Retinal pigment epithelial cell (primary cell): ENCODE measurements around the gene LMF1.

Experiments used
- DNase-seq: peaks from one replicate; pipeline ENCODE4 v3.0.0-alpha.2; 2010; ENCODE audit warnings: low read depth
- H3K4me3 ChIP-seq: 2 replicates; pipeline ENCODE4 v1.5.1; 2011; ENCODE audit warnings: mild to moderate bottlenecking, low read length, control low read depth, moderate library complexity
- TF ChIP-seq, protein P1 (sequence below): conservative IDR thresholded peaks from 2 replicates; pipeline ENCODE4 v1.5.1; 2011; ENCODE audit warnings: low read depth, low read length, control low read depth, inconsistent platforms

LMF1 gene

GRCh38 chr16:946048-946395 is 24.8 kb downstream of the LMF1 start:
- H3K4me3 ChIP-seq: no peak overlapping the region
- TF ChIP-seq, protein P1, sequence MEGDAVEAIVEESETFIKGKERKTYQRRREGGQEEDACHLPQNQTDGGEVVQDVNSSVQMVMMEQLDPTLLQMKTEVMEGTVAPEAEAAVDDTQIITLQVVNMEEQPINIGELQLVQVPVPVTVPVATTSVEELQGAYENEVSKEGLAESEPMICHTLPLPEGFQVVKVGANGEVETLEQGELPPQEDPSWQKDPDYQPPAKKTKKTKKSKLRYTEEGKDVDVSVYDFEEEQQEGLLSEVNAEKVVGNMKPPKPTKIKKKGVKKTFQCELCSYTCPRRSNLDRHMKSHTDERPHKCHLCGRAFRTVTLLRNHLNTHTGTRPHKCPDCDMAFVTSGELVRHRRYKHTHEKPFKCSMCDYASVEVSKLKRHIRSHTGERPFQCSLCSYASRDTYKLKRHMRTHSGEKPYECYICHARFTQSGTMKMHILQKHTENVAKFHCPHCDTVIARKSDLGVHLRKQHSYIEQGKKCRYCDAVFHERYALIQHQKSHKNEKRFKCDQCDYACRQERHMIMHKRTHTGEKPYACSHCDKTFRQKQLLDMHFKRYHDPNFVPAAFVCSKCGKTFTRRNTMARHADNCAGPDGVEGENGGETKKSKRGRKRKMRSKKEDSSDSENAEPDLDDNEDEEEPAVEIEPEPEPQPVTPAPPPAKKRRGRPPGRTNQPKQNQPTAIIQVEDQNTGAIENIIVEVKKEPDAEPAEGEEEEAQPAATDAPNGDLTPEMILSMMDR: no peak
- no peak for DNase-seq

DNA sequence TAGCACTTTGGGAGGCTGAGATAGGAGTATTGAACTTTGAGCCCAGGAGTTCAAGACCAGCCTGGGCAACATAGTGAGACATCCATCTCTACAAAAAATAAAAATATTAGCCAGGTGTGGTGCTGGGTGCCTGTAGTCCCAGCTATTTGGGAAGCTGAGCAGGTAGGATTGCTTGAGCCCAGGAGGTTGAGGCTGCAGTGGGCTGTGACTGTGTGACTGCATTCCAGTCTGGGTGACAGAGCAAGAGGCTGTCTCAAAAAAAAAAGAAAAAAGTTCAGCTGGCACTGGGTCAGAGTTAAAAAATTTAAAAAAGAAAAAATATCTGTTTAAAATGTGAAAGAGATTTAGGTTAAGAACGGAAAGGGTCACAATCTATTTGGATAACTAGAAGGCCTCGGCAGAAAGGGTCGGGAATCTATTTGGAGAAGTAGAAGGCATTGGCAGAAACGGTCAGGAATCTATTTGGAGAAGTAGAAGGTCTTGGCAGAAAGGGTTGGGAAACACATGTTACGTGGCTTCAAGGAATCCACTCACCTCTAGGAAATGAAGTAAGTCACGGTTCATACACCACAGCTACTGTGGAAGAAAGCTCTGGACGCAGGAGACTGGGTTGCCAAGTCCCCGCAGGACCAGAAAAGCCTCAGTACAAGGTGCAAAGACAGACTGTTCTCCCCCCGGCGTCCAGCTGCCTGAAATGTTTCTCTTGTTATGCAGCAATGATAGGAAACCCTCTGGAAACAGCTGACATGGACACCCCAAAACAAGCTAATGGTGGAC is 25.3 kb downstream of the LMF1 start:
- DNase-seq: no peak
- H3K4me3 ChIP-seq: no peak overlapping the region
- TF ChIP-seq, protein P1: no peak

- no peak for DNase-seq
- no peak overlapping the region for H3K4me3 ChIP-seq
- TF ChIP-seq, protein P1: no peak
Observed at GRCh38 chr16:943971-944370, 26.8 kb downstream of the LMF1 start.

DNA sequence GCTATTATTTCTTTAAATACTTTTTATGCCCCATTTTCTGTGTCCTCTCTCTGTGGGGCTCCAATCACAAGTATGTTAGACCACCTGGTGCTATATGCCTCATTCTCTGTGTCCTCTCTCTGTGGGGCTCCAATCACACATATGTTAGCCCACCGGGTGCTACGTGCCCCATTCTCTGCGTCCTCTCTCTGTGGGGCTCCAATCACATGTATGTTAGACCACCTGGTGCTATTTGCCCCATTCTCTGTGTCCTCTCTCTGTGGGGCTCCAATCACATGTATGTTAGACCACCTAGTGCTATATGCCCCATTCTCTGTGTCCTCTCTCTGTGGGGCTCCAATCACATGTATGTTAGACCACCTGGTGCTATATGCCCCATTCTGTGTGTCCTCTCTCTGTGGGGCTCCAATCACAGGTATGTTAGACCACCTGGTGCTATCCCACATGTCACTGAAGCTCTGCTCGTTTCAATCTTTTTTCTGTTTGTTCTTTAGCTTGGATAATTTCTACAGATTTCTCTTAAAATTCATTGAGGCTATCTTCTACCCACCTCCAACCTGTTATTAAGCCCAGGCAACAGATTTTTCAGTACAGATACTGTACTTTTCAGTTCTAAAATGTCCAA is 28.2 kb downstream of the LMF1 start:
- DNase-seq: no peak
- TF ChIP-seq, protein P1: no peak
- H3K4me3 ChIP-seq: no peak overlapping the region

- no peak overlapping the region for H3K4me3 ChIP-seq
- no peak for DNase-seq
Observed at GRCh38 chr16:939941-940340, 30.8 kb downstream of the LMF1 start.

GRCh38 chr16:939311-939710 is 31.5 kb downstream of the LMF1 start:
- TF ChIP-seq, protein P1: no peak
- no peak for DNase-seq
- H3K4me3 ChIP-seq: no peak overlapping the region

More at GRCh38 chr16:939941-940340, 30.8 kb downstream of the LMF1 start:
- TF ChIP-seq, protein P1: no peak

DNA sequence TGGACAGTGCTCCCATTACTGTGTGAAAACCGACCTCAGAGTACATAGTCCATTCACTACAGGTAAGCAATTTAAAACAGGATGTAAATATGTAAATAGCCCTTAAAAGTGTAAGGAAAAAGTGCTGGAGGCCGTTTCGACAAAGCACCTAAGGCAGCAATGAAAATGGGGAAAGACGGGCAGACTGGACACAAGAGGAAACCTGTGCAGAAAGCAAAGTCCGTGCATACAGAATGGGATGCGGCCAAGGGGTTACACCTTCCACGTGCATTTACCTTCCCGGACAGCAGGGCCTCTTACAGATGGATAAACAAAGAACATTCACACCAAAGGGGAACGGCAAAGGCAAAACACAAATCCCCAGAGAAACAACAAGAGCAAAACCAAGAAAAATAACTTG is 32.0 kb downstream of the LMF1 start:
- TF ChIP-seq, protein P1: no peak
- no peak overlapping the region for H3K4me3 ChIP-seq
- no peak for DNase-seq
